OCI-M2 (cell line): ENCODE data around the gene ABCB4.

Source experiments
- DNase-seq: peaks from one replicate; lab custom pipeline; 2025; ENCODE audit not compliant: unreplicated experiment; lab: John Stamatoyannopoulos, UW

ABCB4 gene

DNA sequence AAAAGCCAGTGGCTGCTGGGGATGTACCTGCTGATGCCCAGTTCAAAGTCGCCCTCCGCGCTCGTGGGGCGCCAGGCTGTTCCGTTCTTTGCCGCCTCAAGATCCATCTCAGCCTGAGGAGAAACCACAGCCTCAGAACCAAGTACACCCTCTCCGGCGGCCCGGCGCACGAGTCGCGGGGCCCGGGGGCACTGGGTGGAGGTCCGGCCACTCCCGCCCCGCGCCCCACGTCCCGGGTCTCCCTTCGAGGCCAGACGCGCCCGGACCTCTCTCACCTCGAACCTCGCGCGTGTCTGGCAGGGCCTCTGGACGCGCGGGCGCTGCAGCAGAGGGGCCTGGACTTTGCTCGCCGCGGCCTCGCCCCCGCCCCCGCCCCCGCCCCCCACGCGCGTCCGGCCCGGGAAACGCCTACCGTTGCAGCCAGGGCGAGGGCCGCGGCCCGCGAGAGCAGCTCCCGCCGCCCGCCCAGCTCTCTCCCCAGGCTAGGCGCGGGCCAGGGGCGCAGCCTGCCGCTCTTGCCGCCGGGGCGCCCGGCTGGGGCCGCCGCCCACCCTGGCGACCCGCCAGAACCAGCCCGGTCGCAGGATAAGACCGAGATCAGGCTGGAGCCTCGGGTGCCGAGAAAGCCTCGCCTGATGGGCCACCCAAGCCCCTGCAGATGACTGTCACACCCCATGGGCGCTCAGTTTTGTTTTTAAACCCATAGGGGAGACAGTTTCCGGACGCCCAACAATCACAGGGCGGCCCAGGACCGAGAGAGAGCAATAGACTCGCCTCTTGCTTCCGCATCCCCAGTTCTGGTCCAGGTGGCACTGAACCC, at the start of gene ABCB4:
Gene ABCB4, minus strand, starts transcription at position 322 of the 820 bp plus-strand sequence. Its CDS starts 215 bp downstream, at position 107.
- DNase-seq, result no peak

DNA sequence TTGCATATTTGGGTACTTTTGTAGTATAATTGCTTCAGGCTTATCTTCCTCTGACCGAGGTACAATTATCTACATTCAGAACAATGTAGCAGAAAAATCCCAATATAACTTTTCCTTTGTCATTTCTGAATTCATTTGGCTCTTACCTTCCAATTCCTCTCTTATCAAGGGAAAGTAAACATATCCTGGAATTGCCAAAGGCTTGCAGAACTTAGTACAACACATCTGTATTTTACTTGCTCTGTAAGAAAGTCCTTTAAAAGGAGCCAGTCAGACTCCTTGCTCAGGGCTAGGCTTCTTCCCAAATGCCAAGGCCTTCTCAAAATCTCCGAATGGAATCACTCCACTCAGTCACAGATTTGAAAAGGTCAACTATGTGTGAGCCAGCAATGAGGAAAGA, 43.3 kb upstream of the ABCB4 start:
- no peak for DNase-seq

DNA sequence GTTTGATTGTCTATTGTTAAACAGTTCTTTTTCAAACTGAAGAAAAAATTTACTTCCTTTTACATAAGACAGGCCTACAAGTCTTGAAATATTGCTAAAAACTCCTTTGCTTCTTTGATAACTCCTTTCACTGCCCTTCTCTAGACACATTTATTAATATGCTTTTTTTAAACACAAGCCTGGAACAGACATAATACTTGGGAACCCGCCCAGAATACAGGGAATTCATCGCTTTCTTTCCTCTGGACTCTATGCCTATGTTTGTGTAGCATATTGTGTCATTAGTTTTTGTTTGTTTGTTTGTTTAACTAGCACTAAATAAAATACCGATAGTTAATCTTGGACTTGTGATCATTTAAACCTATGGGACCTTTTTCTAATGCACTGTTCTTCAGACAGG, 42.4 kb upstream of the ABCB4 start:
- DNase-seq, result no peak

DNA sequence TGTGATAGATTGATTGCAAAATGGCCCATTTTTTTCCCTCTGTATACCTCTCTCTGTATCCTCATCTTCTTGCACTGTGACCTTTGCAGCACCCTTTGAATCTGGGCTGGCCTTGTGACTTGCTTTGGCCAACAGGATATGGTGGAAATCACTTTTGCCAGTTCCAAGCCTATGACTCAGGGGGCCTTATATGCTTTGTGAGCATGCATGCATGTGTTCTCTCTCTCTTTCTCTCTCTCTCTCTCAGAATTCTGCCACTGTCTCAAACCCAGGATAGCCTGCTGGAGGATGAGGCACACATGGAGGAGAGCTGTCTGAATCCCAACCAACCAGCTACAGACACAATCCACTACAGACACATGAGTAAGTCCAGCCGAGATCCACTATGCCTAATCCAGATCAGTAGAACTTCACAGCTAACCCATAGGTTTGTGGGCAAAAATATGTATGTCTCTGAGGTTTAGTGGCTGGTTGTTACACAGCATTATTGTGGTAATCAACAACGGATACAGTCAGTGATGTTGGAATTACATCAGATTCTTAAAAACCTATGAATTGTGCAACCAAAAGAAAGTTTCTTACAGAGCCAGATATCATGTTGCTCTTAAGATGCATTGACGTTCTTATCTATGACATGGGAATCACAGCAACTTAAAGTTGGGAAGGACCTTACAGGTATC, 41.8 kb upstream of the ABCB4 start:
- DNase-seq, result no peak

DNA sequence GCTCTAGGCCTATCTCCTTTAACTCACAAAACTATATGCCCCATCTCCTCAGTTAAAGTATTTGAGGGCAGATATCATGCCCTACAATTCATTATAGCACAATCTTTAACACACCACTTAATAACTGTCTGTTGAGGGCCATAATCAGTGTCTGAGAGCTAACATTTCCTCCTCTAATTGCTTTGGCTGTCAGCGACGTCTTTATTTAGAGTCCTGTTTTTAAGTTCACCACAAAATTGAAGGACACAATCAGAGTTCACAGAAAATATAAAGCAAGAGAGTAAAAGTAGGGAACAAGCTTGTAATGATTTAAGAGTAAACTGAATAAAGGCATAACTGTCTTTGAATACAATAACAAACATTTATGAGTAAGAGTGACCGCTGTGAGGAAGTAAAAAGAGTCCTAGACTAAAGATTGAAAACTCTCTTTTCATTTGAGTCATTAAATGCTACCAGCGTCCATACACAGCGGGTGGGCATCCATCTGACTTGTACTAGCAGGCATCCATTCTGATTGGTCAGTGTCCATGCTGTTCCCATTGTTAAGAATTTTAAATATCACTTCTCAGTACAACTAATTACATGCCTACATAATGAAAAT, 38.4 kb upstream of the ABCB4 start:
- DNase-seq, result no peak

DNA sequence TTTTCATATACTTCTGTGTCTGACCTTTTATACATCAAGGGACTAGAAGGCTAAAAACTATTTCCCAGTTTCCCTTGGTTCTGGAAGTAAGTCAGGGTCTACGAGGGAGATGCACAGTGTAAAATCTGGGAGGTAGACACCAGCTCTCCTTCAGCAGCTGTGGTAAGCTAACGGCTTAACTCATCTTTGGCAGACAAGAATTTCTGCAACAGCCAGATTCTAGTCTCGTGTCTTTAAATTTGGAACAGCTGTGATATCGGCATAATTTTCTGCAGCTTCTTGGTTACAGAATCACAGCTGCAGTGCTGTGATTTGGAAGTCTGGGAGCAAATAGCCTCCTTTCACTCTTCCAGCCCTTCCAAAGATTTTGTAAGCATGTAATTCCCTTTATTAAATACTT, 37.4 kb upstream of the ABCB4 start:
- DNase-seq, result no peak

DNA sequence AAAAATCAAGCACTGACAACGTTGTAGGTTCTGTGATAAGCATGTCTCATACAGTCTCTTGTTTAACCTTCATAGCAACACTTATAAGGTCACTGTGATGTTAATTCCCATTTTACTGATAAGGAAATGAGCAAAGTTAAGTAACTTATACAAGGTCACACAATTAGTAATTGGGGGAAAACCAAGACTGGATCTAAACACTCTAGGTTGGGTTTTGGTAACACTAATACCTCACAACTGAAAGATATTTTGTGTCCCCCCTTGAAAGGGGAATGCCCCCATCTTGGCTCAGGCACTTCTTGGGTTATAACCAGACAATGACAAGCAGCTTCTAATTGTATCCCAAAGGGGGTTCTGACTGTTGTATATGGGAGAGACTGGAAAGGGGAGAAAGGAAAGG, 36.0 kb upstream of the ABCB4 start:
- DNase-seq, result no peak

- no peak for DNase-seq
Observed at GRCh38 chr7:87510411-87510875, 35.0 kb upstream of the ABCB4 start.

DNA sequence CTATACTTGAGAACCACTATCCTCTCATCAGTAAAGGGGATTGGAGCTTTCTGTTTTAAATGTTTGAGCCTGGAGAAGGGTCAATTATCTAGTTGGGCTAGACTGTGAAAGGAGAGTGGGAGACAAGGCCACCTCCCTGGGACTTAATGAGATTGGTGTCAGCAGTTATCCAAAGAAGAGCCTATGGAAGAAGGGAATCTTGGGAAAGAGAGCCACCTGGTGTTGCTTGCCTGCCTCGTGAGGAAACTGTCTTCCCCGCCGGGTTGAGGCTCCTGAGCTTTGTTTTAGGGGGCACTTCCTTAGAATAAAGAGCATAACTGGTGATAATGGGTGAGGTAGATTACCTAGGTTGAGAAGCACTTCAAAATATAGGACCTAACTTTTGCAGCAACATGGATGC, 32.0 kb upstream of the ABCB4 start:
- no peak for DNase-seq

DNA sequence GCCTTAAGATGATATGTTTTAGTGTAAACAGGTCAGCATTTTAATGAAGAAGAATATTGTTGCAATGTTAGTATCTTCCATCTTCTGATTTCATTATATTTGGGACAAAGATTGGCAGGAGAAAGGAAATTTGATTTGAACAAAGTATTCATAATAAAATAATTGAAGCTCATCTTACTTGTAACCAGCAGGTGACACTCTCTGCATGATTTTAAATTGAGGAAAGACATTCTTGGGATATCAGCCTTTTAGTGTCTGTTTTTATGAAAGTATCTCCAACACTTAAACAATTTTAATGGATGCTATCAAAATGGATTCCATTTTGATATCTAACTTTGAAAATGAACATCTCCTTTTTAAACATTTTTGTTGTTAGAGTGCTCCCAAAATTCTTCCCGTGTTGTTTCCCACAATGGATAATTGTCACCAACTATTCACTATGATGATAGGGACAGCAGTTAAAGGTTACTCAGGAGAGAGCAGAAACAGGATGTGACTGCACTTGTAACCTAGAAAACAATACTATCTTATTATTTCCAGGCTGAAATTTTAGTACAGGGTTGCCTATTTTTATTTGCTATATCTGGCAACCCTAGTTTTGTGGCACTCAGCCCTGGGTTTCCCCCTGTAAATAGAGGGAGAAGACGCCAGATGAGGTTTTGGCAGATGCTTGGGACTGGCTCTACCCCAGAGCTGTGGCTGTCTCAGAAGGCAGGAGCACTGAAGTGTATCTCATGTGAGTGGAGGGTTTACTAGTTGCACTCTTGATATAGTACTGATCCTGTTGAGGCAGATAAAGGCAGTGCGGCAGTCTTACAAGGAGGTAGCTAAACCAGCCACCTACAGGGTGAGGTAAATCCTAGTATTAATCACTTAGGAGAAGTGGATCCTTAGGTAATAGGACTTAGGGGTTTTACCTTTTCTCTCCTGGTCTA, 31.0 kb upstream of the ABCB4 start:
- DNase-seq, result no peak

DNA sequence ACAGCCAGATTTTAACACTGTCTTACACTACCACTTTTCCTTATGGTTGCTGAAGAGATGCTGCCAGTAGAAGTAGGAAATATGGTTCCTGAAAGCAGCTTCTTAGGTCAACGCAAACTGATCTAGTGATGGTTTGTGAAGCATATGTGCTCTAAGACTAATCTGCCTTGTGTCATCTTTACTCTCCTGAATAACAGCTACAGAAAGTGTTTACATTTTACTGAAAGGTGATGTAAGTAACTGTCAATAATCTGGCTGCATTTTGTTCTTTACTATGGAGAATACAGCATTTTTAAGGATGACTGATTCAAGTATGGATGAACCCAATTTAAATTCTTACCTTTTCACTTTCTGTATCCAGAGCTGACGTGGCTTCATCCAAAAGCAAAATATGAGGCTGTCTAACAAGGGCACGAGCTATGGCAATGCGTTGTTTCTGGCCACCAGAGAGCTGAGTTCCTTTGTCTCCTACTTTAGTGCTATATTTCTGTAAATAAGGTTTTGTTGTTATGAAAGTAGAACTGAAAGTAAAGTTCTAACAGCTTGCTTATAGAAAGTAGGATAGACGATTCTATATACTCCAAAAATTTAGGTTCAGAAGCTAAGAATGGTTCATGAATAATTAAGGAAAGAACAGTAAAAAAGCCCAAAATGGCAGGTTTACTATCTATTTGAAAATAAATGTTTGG, 30.2 kb upstream of the ABCB4 start:
- no peak for DNase-seq

DNA sequence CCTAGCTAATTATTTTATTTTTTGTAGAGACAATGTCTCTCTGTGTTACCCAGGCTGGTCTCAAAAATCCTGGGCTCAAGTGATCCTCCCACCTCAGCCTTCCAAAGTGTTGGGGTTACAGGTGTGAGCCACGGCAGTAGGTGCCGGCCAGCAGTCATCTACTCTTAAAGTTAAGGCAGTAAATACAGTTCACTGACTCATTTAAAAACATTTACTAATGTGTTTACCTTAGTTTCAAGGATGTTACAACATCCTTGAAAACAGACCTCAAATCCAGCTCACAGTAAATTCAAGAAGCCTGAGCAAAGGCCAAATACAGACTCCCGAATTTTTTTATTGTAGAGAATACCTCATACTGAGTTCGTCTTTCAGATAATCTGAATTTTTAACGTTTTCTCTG, 29.6 kb upstream of the ABCB4 start:
- no peak for DNase-seq

DNA sequence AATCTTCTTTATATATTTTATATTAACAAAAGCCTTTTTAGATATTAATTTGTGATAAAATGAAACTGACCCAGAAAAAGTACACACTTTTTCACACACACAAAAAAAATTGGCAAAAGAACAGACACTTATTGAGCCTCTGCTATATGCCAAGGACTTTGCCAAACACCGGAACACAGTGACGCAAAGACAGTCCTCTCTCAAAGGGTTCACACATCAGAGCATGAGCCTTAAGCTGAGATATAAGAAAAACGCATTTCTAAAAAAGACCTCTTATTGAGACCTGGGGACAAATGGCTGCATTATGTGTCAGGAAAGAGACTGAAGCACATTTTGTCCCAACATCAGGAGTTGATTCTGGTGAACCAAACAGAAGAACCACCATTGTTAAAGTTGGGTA, 24.0 kb upstream of the ABCB4 start:
- no peak for DNase-seq

DNA sequence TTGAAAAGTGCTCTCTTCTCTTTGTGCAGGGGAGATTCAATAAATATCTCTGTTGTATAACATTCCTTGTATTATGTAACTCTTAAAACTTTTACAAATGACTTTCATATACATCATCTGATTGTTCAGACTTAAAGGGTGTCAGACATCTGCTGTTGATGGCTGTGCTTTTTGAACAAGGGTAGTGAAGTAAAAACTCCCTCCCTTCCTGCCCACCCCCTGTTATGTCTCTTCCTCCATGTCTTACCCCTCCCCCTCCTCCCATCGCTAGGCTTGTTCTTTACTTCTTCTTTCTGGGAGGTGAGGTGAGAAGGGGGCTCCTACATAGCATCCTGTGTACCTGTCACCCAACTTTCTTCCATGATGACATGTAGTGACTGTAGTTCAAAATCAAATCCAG, 23.4 kb upstream of the ABCB4 start:
- DNase-seq, result no peak

DNA sequence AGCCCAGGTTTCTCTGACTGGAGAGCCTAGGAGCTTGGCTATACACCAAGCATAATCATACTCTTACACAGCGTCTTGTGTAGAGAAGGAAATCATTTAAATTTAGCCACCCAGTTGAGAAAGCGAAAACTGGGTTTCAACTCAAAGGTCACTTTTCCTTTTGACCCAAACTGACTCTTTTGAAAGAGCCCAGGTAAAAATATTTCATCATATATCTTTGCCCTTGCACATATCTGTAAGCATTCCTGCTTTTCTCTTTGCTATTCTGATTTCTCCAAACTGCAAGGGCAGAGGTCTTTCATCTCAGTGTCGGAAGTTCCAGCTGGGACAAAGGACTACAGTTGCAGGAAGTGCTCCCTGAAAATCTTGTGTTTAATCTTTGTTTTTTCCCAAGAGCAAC, 22.0 kb upstream of the ABCB4 start:
- no peak for DNase-seq

DNA sequence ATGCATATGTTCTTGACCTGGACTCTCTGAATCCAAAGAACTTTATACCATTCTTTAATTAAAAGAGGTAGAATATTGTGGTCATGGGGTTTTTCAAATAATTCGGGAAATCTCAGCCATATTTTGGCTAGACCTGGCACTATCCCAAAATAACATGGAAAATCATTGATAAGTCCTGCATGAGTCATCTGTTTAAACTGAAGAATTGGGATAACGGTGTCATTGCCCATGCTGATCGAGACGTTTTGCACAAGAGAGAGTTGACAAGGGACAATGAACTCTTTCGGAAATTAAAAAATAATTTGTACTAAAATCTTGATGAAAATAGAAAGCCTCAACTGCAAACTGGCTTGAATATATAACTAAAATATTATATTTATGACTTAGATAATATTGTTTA, 19.9 kb upstream of the ABCB4 start:
- no peak for DNase-seq

DNA sequence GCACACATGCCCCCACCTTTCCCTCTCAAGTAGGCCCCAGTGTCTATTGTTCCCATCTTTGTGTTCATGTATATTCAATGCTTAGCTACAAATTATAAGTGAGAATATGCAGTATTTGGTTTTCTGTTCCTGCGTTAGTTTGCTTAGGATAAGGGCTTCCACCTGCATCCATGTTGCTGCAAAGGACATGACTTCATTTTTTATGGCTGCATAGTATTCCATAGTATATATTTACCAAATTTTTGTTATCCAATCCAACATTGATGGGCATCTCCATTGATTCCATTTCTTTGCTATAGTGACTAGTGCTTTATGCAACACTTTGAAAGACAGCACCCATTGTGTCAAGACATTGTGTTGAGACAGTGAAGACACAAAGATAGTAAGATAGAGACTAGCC, 19.0 kb upstream of the ABCB4 start:
- DNase-seq, result no peak

GRCh38 chr7:87483131-87483530, 7.7 kb upstream of the ABCB4 start:
- no peak for DNase-seq

DNA sequence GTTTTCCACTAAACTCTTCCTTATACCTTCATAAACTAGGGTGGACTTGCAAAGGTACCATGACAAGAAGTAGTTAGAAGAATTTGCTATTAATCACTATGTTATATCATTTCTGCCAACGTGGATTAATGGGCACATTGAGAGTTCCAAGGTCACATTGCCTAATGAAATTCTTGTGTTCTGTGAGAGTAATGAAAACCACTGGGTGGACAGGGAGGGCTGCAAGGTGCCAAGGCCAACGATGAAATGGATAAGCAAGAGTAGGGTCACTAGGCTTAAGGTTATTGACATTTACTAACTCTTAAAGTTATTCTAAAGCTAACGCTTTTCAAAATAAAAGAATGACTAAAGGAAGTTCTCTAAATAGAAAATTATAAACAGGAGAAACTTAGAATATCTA, 6.6 kb upstream of the ABCB4 start:
- DNase-seq, result no peak

- DNase-seq, result no peak
Observed at GRCh38 chr7:87480386-87480785, 4.9 kb upstream of the ABCB4 start.

GRCh38 chr7:87479951-87480350, 4.5 kb upstream of the ABCB4 start:
- DNase-seq, result no peak
